H9 (cell line): ENCODE data around the gene ZNF628. TPM values are rescaled to one million over a fixed set of nuclear protein-coding genes. Genes with fewer than 3 reads are reported as not detected.

ENCODE experiments used
- DNase-seq: peaks from one replicate; pipeline ENCODE4 v3.0.0-alpha.2; 2017
- H2AFZ ChIP-seq: one replicate; pipeline ENCODE4 v1.6.1; 2013; ENCODE audit warnings: mild to moderate bottlenecking, low read length, control low read depth, moderate library complexity
- H2AK5ac ChIP-seq: 2 replicates; pipeline ENCODE4 v1.6.1; 2013; ENCODE audit warnings: low read length, control low read depth, mixed read lengths; ENCODE audit not compliant: insufficient read length
- H2BK120ac ChIP-seq: one replicate; pipeline ENCODE4 v1.6.1; 2013; ENCODE audit warnings: low read depth, mild to moderate bottlenecking, low read length, control low read depth, inconsistent platforms; ENCODE audit not compliant: poor library complexity, severe bottlenecking
- H2BK12ac ChIP-seq: 2 replicates; pipeline ENCODE4 v1.6.1; 2013; ENCODE audit warnings: low read length, control low read depth, mixed read lengths, low read depth; ENCODE audit not compliant: insufficient read length
- H2BK15ac ChIP-seq: 2 replicates; pipeline ENCODE4 v1.6.1; 2013; ENCODE audit warnings: low read depth, low read length, control low read depth
- H2BK20ac ChIP-seq: one replicate; pipeline ENCODE4 v1.6.1; 2013; ENCODE audit warnings: low read depth, mild to moderate bottlenecking, low read length, control low read depth, inconsistent platforms; ENCODE audit not compliant: poor library complexity, severe bottlenecking
- H2BK5ac ChIP-seq: 2 replicates; pipeline ENCODE4 v1.6.1; 2013; ENCODE audit warnings: low read length, control low read depth, mixed read lengths; ENCODE audit not compliant: insufficient read length
- H3K14ac ChIP-seq: 2 replicates; pipeline ENCODE4 v1.6.1; 2013; ENCODE audit warnings: low read length, control low read depth; ENCODE audit not compliant: insufficient read depth
- H3K18ac ChIP-seq: 2 replicates; pipeline ENCODE4 v1.6.1; 2013; ENCODE audit warnings: low read depth, mild to moderate bottlenecking, mixed read lengths, low read length, control low read depth; ENCODE audit not compliant: insufficient read length
- H3K23ac ChIP-seq: 2 replicates; pipeline ENCODE4 v1.6.1; 2013; ENCODE audit warnings: low read length, control low read depth, mixed read lengths, low read depth; ENCODE audit not compliant: insufficient read length
- H3K23me2 ChIP-seq: 2 replicates; pipeline ENCODE4 v1.6.1; 2013; ENCODE audit warnings: low read depth, mild to moderate bottlenecking, mixed read lengths, low read length, control low read depth; ENCODE audit not compliant: insufficient read length, poor library complexity, severe bottlenecking
- H3K27ac ChIP-seq: 2 replicates; pipeline ENCODE4 v1.5.1; 2013; ENCODE audit warnings: low read length, control low read depth, mixed read lengths, low read depth; ENCODE audit not compliant: insufficient read length
- H3K27me3 ChIP-seq: 2 replicates; pipeline ENCODE4 v1.6.1; 2013; ENCODE audit warnings: low read length, control low read depth, inconsistent platforms; ENCODE audit not compliant: insufficient read depth
- H3K4ac ChIP-seq: 2 replicates; pipeline ENCODE4 v1.6.1; 2013; ENCODE audit warnings: low read depth, mild to moderate bottlenecking, control low read depth, inconsistent platforms, low read length, moderate library complexity
- H3K4me1 ChIP-seq: 2 replicates; pipeline ENCODE4 v1.6.1; 2013; ENCODE audit warnings: low read length, control low read depth, inconsistent platforms; ENCODE audit not compliant: insufficient read depth
- H3K4me2 ChIP-seq: 2 replicates; pipeline ENCODE4 v1.6.1; 2013; ENCODE audit warnings: low read length, control low read depth, mixed read lengths; ENCODE audit not compliant: insufficient read length, insufficient read depth
- H3K56ac ChIP-seq: 2 replicates; pipeline ENCODE4 v1.6.1; 2013; ENCODE audit warnings: low read depth, mild to moderate bottlenecking, mixed read lengths, low read length, control low read depth; ENCODE audit not compliant: insufficient read length
- H3K79me1 ChIP-seq: 2 replicates; pipeline ENCODE4 v1.6.1; 2013; ENCODE audit warnings: low read depth, mild to moderate bottlenecking, moderate library complexity, low read length, control low read depth, inconsistent platforms; ENCODE audit not compliant: insufficient read depth, poor library complexity, severe bottlenecking
- H3K79me2 ChIP-seq: 2 replicates; pipeline ENCODE4 v1.6.1; 2013; ENCODE audit warnings: low read length, control low read depth, inconsistent platforms; ENCODE audit not compliant: insufficient read depth
- H3K9ac ChIP-seq: 2 replicates; pipeline ENCODE4 v1.6.1; 2013; ENCODE audit warnings: low read length, control low read depth, mixed read lengths; ENCODE audit not compliant: insufficient read length; ENCODE audit errors: extremely low read depth
- H3K9me3 ChIP-seq: one replicate; pipeline ENCODE4 v1.6.1; 2013; ENCODE audit warnings: low read depth, low read length, inconsistent platforms; ENCODE audit not compliant: control insufficient read depth
- H3T11ph ChIP-seq: one replicate; pipeline ENCODE4 v1.6.1; 2013; ENCODE audit warnings: mild to moderate bottlenecking, low read length, control low read depth, inconsistent platforms
- H4K20me1 ChIP-seq: one replicate; pipeline ENCODE4 v1.6.1; 2013; ENCODE audit not compliant: control insufficient read depth, insufficient read length, insufficient read depth
- H4K5ac ChIP-seq: 2 replicates; pipeline ENCODE4 v1.6.1; 2013; ENCODE audit warnings: low read depth, mild to moderate bottlenecking, mixed read lengths, low read length, control low read depth; ENCODE audit not compliant: insufficient read length
- H4K8ac ChIP-seq: replicated peaks from 2 replicates; pipeline ENCODE4 v1.6.1; 2013; ENCODE audit warnings: low read length, control low read depth, mixed read lengths, low read depth; ENCODE audit not compliant: insufficient read length
- H4K91ac ChIP-seq: 2 replicates; pipeline ENCODE4 v1.6.1; 2013; ENCODE audit warnings: low read depth, mild to moderate bottlenecking, moderate library complexity, mixed read lengths, low read length, control low read depth; ENCODE audit not compliant: insufficient read length
- H3K27ac Mint-ChIP-seq, 3 experiments: 2 replicates in 2 of 3; 3 replicates in 1 of 3; pipeline ENCODE4 v1.8.0; 2020 to 2021; ENCODE audit warnings: mixed read lengths in 3 of 3, mild to moderate bottlenecking in 1 of 3, moderate library complexity in 1 of 3
- H3K27me3 Mint-ChIP-seq: 2 replicates; pipeline ENCODE4 v1.8.0; 2021; ENCODE audit warnings: low read depth, mild to moderate bottlenecking, moderate library complexity, mixed read lengths
- H3K36me3 Mint-ChIP-seq, 3 experiments: 2 replicates in 2 of 3; 3 replicates in 1 of 3; pipeline ENCODE4 v1.8.0; 2020 to 2021; ENCODE audit warnings: low read depth in 3 of 3, mixed read lengths in 3 of 3; ENCODE audit not compliant: insufficient read depth in 1 of 3
- H3K4me1 Mint-ChIP-seq, 2 experiments: 2 replicates each; pipeline ENCODE4 v1.8.0; 2020; ENCODE audit warnings: mixed read lengths in 2 of 2
- H3K4me3 Mint-ChIP-seq, 2 experiments: 2 replicates in 1 of 2; 3 replicates in 1 of 2; pipeline ENCODE4 v1.8.0; 2020 to 2021; ENCODE audit warnings: mild to moderate bottlenecking in 2 of 2, mixed read lengths in 2 of 2, moderate library complexity in 1 of 2
- H3K9me3 Mint-ChIP-seq, 2 experiments: 2 replicates in 1 of 2; 3 replicates in 1 of 2; pipeline ENCODE4 v1.8.0; 2020; ENCODE audit warnings: mild to moderate bottlenecking in 2 of 2, mixed read lengths in 2 of 2, moderate library complexity in 1 of 2
- CTCF ChIP-seq: fragments of 200-600 bp; sonication (generic); conservative IDR thresholded peaks from 3 replicates; pipeline ENCODE4 v1.8.0; 2021; ENCODE audit warnings: antibody characterized with exemption, mild to moderate bottlenecking
- WGBS: extraction: QIAGEN DNeasy Blood & Tissue Kit; methylation state at CpG from one replicate; pipeline ENCODE4 v1.1.7; 2013; ENCODE audit warnings: missing lambda C conversion rate, low lambda C conversion rate, mixed read lengths; ENCODE audit not compliant: insufficient read length; ENCODE audit errors: extremely low coverage; 5-methylcytosine and 5-hydroxymethylcytosine counted together
- total RNA-seq: library from RNA; stranded (reverse); gene quantifications from 2 replicates; pipeline ENCODE4 v1.2.1, GENCODE V29; 2021

The ZNF628 gene
- total RNA-seq, 1 experiment from 2014 or later = 16.6 TPM

GRCh38 chr19:55439052-55439451, 37.4 kb upstream of the ZNF628 start:
- no peak overlapping the region for H3K27ac ChIP-seq

More at GRCh38 chr19:55439052-55439451, 37.4 kb upstream of the ZNF628 start:
- Histone ChIP-seq H3K9me3 (no peaks in the 10 kb centered on the region), H3K23me2 (peaks cover 24% of the 10 kb centered on the region), H3K79me1 (no peaks in the 10 kb centered on the region), H2BK12ac (no peak overlapping the region), H3K4me1 (0 out of 2 replicates have a peak, but pooled peaks cover 2% of the 10 kb centered on the region), H3K4me2 (no peak overlapping the region), H4K20me1 (no peaks in the 10 kb centered on the region), H3K9ac (no peak overlapping the region), H3K23ac (no peak overlapping the region), H3K56ac (no peak overlapping the region), H4K8ac (no peak overlapping the region), H2BK15ac (no peak overlapping the region), H4K91ac (no peak overlapping the region), H3K4ac (no peak overlapping the region), H2BK120ac (no peak overlapping the region), H3K27me3 (peaks cover 17% of the 10 kb centered on the region), H2AFZ (no peak overlapping the region), H2BK20ac (no peak overlapping the region), H2BK5ac (no peak overlapping the region), H3K18ac (no peak overlapping the region), H4K5ac (no peak overlapping the region), H3T11ph (no peak overlapping the region), H3K14ac (no peak overlapping the region), H3K79me2 (no peaks in the 10 kb centered on the region), H2AK5ac (no peak overlapping the region)
- DNase-seq = no peak
- Mint-ChIP-seq H3K36me3 (no peaks in the 10 kb centered on the region; a peak in 1 of 7 replicates), H3K9me3 (peaks cover 0 to 5% of the 10 kb centered on the region in 2 experiments; a peak in 2 of 5 replicates), H3K27me3 (peaks cover 52% of the 10 kb centered on the region), H3K4me1 (peaks cover 11 to 28% of the 10 kb centered on the region in 2 experiments), H3K27ac (no peak overlapping the region), H3K4me3 (peak overlapping the region in 1 of 2 experiments; percentile 48; a peak in 1 of 5 replicates)
- no CpG with 5 or more reads among the region's 5 CpGs for WGBS
- TF ChIP-seq CTCF = no peak
